ENCODE measurements around the gene SSR1. TPM values are rescaled to one million over a fixed set of nuclear protein-coding genes. Genes with fewer than 3 reads are reported as not detected.

SSR1 gene
- total and polyA plus RNA-seq, 2 of the 13 experiments (the other 11 are each of a cell fraction or from before 2014, with no cell fraction given) = 203 to 243 TPM

DNA sequence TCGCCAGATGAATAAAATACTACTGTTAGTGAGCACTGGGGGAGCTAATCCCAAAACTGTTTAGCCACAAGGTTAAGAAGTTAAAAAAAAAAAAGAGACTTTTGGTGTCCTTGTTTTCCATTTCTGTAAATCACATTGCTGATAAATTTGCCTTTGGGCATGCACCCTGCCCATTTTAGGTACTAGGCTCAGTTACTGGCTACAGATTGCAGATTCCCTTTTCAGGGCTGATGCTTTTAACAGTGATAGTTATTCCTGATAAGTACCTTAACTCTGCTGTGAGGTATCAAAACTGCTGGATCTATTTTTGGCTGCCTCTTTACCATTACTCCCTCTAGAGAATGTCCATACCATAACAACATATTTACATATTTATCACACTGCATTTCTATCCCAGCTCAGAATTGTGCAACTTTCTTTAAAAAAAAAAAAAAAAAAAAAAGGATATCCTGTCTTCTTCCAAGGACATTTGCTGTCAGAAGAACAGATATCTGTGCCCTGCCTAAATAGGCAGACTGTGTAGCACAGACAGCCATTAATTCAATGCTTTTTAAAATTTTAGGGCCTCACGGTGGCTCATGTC is 94.5 kb downstream of the SSR1 start:
- in situ Hi-C loops (cut with HindIII; ENCODE audit: extremely low pct_ligation_motif_present, low pct_unique_long_range_greater_than_20kb) (no loop called here), intact Hi-C loops (cut with micrococcal nuclease; ENCODE audit: unreplicated experiment) (no loop called here)
- Histone ChIP-seq H3K27ac (ENCODE audit: extremely low read length, insufficient read depth, low read length) (no peak overlapping the region), H3K4me3 (replicated peaks in 1 of 3; ENCODE audit: insufficient read depth in 1 of 3, low read depth in 2 of 3, low read length in 3 of 3) (no peak overlapping the region), H3K79me2 (ENCODE audit: insufficient read depth, low read length) (no peaks in the 10 kb centered on the region), H3K27me3 (ENCODE audit: control insufficient read depth in 1 of 2, insufficient read depth in 2 of 2, low read length in 2 of 2) (no peaks in the 10 kb centered on the region), H3K4me1 (ENCODE audit: insufficient read depth, low read length) (peaks cover 42% of the 10 kb centered on the region), H3K9ac (ENCODE audit: insufficient read depth, low read depth, low read length) (no peak overlapping the region), H2AFZ (ENCODE audit: low read length) (no peak overlapping the region), H3K36me3 (replicated peaks in 1 of 2; ENCODE audit: control insufficient read depth in 1 of 2, insufficient read depth in 2 of 2, low read length in 2 of 2) (peaks cover 50 to 89% of the 10 kb centered on the region in 2 experiments), H3K9me3 (ENCODE audit: low read length) (no peaks in the 10 kb centered on the region), H4K20me1 (ENCODE audit: insufficient read depth, low read length) (peaks cover 2% of the 10 kb centered on the region; the same call in 1 of the 2 replicates), H3K4me2 (ENCODE audit: low read depth, low read length) (no peak overlapping the region)
- DNase-seq (ENCODE audit: low spot score) (no peak), ATAC-seq (no peak), FAIRE-seq (no peak)
- TF ChIP-seq ZBTB7B (CRISPR knock-in tag; IDR thresholded peaks at IDR 0.05) (no peak), MXD4 (CRISPR knock-in tag; IDR thresholded peaks at IDR 0.05) (no peak), SNAI1 (CRISPR knock-in tag; IDR thresholded peaks at IDR 0.05; ENCODE audit: borderline replicate concordance) (no peak), ONECUT2 (CRISPR knock-in tag; IDR thresholded peaks at IDR 0.05) (no peak)
- TF ChIP-seq, protein P1, sequence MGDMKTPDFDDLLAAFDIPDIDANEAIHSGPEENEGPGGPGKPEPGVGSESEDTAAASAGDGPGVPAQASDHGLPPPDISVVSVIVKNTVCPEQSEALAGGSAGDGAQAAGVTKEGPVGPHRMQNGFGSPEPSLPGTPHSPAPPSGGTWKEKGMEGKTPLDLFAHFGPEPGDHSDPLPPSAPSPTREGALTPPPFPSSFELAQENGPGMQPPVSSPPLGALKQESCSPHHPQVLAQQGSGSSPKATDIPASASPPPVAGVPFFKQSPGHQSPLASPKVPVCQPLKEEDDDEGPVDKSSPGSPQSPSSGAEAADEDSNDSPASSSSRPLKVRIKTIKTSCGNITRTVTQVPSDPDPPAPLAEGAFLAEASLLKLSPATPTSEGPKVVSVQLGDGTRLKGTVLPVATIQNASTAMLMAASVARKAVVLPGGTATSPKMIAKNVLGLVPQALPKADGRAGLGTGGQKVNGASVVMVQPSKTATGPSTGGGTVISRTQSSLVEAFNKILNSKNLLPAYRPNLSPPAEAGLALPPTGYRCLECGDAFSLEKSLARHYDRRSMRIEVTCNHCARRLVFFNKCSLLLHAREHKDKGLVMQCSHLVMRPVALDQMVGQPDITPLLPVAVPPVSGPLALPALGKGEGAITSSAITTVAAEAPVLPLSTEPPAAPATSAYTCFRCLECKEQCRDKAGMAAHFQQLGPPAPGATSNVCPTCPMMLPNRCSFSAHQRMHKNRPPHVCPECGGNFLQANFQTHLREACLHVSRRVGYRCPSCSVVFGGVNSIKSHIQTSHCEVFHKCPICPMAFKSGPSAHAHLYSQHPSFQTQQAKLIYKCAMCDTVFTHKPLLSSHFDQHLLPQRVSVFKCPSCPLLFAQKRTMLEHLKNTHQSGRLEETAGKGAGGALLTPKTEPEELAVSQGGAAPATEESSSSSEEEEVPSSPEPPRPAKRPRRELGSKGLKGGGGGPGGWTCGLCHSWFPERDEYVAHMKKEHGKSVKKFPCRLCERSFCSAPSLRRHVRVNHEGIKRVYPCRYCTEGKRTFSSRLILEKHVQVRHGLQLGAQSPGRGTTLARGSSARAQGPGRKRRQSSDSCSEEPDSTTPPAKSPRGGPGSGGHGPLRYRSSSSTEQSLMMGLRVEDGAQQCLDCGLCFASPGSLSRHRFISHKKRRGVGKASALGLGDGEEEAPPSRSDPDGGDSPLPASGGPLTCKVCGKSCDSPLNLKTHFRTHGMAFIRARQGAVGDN (CRISPR knock-in tag; IDR thresholded peaks at IDR 0.05) = no peak
- POLR2A ChIA-PET = no interaction called here
- WGBS (ENCODE audit: low lambda C conversion rate) = 95% methylated on average over 2 of the region's 2 CpGs
- BruUV-seq (replicated peaks) = no TSS peak
- CTCF ChIA-PET (ENCODE audit: low intra/inter-chr PET ratio, low total read pairs) = no interaction called here

Other genes starting within 250 kb of the SSR1 start
- 23.2 and 23.4 TPM in 2 replicates for gene RREB1, start 205.2 kb downstream of the SSR1 start, total RNA-seq (2016; rRNA removed; fragmentation: Illumina TruSeq; extraction: Trizol)
- 6.1 and 6.2 TPM in 2 replicates for gene RREB1, start 205.2 kb downstream of the SSR1 start, polyA plus RNA-seq (2011; rRNA removed)
- 0.15 TPM in 1 of 2 replicates, not detected in the other for gene CAGE1, start 76.5 kb upstream of the SSR1 start, total RNA-seq (2016; rRNA removed; fragmentation: Illumina TruSeq; extraction: Trizol)
- gene CAGE1, start 76.5 kb upstream of the SSR1 start, polyA plus RNA-seq (2011; rRNA removed) = 0.01 and 0.03 TPM in 2 replicates
- gene RIOK1, start 76.6 kb upstream of the SSR1 start, total RNA-seq (2016; rRNA removed; fragmentation: Illumina TruSeq; extraction: Trizol) = 37.8 and 45.7 TPM in 2 replicates
- gene RIOK1, start 76.6 kb upstream of the SSR1 start, polyA plus RNA-seq (2011; rRNA removed) = 9.1 and 9.4 TPM in 2 replicates
- gene DSP, start 228.5 kb upstream of the SSR1 start, total RNA-seq (2016; rRNA removed; fragmentation: Illumina TruSeq; extraction: Trizol) = 89.8 and 133 TPM in 2 replicates
- 101 and 117 TPM in 2 replicates for gene DSP, start 228.5 kb upstream of the SSR1 start, polyA plus RNA-seq (2011; rRNA removed)